Liver (tissue), 9 donors: ENCODE measurements around the gene GLMN. TPM values are rescaled to one million over a fixed set of nuclear protein-coding genes. Genes with fewer than 3 reads are reported as not detected.

Experiments used
- DNase-seq: peaks from one replicate; pipeline ENCODE4 v3.0.0-alpha.2; 2017; ENCODE audit warnings: low spot score
- H3K27ac ChIP-seq, 2 donors: one replicate each; pipeline ENCODE4 v1.7.0; 2013; ENCODE audit warnings: inconsistent platforms in 2 of 2, low read length in 2 of 2, control low read depth in 1 of 2, low read depth in 1 of 2, mild to moderate bottlenecking in 1 of 2
- H3K27me3 ChIP-seq, 4 donors: one replicate each; pipeline versions ENCODE4 v1.6.1 to v1.7.0; 2013; ENCODE audit warnings: low read length in 3 of 4, inconsistent platforms in 1 of 4, mild to moderate bottlenecking in 1 of 4, moderate library complexity in 1 of 4; ENCODE audit not compliant: control insufficient read depth in 4 of 4, insufficient read depth in 4 of 4
- H3K36me3 ChIP-seq, 4 donors: one replicate each; pipeline versions ENCODE4 v1.6.1 to v1.7.0; 2013; ENCODE audit warnings: low read length in 3 of 4, mild to moderate bottlenecking in 3 of 4, low read depth in 1 of 4, moderate library complexity in 1 of 4; ENCODE audit not compliant: control insufficient read depth in 4 of 4, insufficient read depth in 3 of 4
- H3K4me1 ChIP-seq, 4 donors: one replicate each; pipeline versions ENCODE4 v1.6.1 to v1.7.0; 2013; ENCODE audit warnings: low read length in 3 of 4, mild to moderate bottlenecking in 3 of 4, moderate library complexity in 1 of 4; ENCODE audit not compliant: control insufficient read depth in 4 of 4, insufficient read depth in 4 of 4
- H3K4me3 ChIP-seq, 3 donors: one replicate each; pipeline versions ENCODE4 v1.6.1 to v1.7.0; 2013; ENCODE audit warnings: low read length in 3 of 3, control low read depth in 1 of 3, low read depth in 1 of 3, mild to moderate bottlenecking in 1 of 3
- H3K9ac ChIP-seq, 2 donors: one replicate each; pipeline ENCODE4 v1.7.0; 2013; ENCODE audit warnings: low read length in 2 of 2, mild to moderate bottlenecking in 2 of 2, moderate library complexity in 2 of 2, control low read depth in 1 of 2, low read depth in 1 of 2
- H3K9me3 ChIP-seq, 4 donors: one replicate each; pipeline versions ENCODE4 v1.6.1 to v1.7.0; 2013; ENCODE audit warnings: low read length in 3 of 4; ENCODE audit not compliant: control insufficient read depth in 4 of 4
- FOXA1 ChIP-seq: IDR thresholded peaks from 2 replicates; pipeline ENCODE4 v1.6.1; 2016; ENCODE audit warnings: antibody characterized with exemption
- GABPA ChIP-seq, 2 donors: IDR thresholded peaks in 1 of 2; conservative IDR thresholded peaks in 1 of 2; 2 replicates each; pipeline ENCODE4 v1.6.1; 2016; ENCODE audit warnings: antibody characterized with exemption in 2 of 2, mild to moderate bottlenecking in 1 of 2, moderate library complexity in 1 of 2
- HNF4A ChIP-seq, 2 donors: conservative IDR thresholded peaks; 2 replicates each; pipeline ENCODE4 v1.6.1; 2016; ENCODE audit warnings: antibody characterized with exemption in 2 of 2, mild to moderate bottlenecking in 2 of 2
- HNF4G ChIP-seq: IDR thresholded peaks from 2 replicates; pipeline ENCODE4 v1.6.1; 2016; ENCODE audit warnings: antibody characterized with exemption
- NR2F2 ChIP-seq: IDR thresholded peaks from 2 replicates; pipeline ENCODE4 v1.6.1; 2016; ENCODE audit warnings: antibody characterized with exemption
- RAD21 ChIP-seq, 2 donors: IDR thresholded peaks; 2 replicates each; pipeline ENCODE4 v1.6.1; 2016; ENCODE audit warnings: antibody characterized with exemption in 2 of 2, mild to moderate bottlenecking in 2 of 2
- RXRA ChIP-seq, 2 donors: IDR thresholded peaks; 2 replicates each; pipeline ENCODE4 v1.6.1; 2017 to 2018; ENCODE audit warnings: antibody characterized with exemption in 2 of 2, mild to moderate bottlenecking in 1 of 2
- SP1 ChIP-seq: IDR thresholded peaks from 2 replicates; pipeline ENCODE4 v1.6.1; 2018; ENCODE audit warnings: antibody characterized with exemption, mild to moderate bottlenecking
- TAF1 ChIP-seq: conservative IDR thresholded peaks from 2 replicates; pipeline ENCODE4 v1.6.1; 2016; ENCODE audit warnings: antibody characterized with exemption, mild to moderate bottlenecking
- WGBS: extraction: QIAGEN DNeasy Blood & Tissue Kit; methylation state at CpG from one replicate; pipeline ENCODE4 v1.1.7; 2013; 5-methylcytosine and 5-hydroxymethylcytosine counted together
- polyA plus RNA-seq, 2 donors: library from polyadenylated mRNA; stranded (reverse) in 1 of 2; unstranded in 1 of 2; fragments of 200-250 nt in 1 of 2; fragments of >200 nt in 1 of 2; fragmentation: Nextera tagmentation in 1 of 2; extraction: Ambion mirVana in 1 of 2; gene quantifications; one replicate each; pipeline versions ENCODE4 v1.2.1 to v1.2.3, GENCODE V29; 2013 to 2015
- total RNA-seq, 2 donors: library from RNA; depleted of rRNA; stranded (reverse); fragments of >200 nt; gene quantifications; one replicate each; pipeline ENCODE4 v1.2.3, GENCODE V29; 2014
- TF ChIP-seq, protein P1 (sequence below): IDR thresholded peaks from 2 replicates; pipeline ENCODE4 v1.6.1; 2016; ENCODE audit warnings: antibody characterized with exemption, mild to moderate bottlenecking
- TF ChIP-seq, protein P2 (sequence below): IDR thresholded peaks from 2 replicates; pipeline ENCODE4 v1.6.1; 2016; ENCODE audit warnings: antibody characterized with exemption
- donor health status: healthy.
- donor health status: healthy.
- donor health status: healthy.
- donor health status: healthy.
- donor health status: healthy.

GLMN gene
- total and polyA plus RNA-seq, 4 donors: 1.1 to 3.7 (median 3.2) TPM

DNA sequence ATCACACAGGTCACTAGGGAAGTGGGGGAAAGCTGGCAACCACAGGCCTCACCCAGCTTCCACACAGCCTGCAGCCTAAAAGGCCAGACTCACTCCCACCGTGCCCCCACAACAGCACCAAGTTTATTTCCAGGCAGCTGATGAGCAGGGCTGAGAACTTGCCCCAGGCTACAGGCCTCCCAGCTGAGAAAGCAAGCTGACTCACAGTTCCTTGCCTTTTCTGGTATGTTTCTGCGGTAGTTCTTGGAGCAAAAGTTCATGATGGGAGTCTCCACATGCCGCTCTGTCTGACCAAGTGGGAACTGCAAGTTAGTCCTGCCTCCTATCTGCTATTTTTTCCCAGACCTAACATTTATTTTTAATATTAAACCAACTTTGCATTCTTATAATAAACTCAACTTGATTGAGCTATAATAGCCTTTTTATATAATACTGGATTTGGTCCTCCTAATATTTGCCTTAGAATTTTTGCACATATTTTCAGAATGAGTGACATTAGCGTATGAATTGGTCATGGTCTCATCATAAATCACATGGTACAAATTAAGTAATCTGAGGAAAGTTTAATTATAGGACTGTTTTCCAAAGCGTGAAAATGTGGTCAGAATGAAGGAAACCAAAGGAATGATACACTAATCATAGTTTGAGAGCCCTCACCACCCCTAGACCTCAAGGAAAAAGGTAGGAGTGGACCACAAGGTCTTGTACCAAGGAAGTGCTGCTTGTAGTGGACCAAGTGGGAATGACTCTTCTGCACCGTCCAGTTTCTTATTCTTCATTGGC lies 30.8 kb upstream of the GLMN start:
- H3K36me3 ChIP-seq: peaks cover 3 to 13% (median 9%) of the 10 kb centered on the region in 4 donors

DNA sequence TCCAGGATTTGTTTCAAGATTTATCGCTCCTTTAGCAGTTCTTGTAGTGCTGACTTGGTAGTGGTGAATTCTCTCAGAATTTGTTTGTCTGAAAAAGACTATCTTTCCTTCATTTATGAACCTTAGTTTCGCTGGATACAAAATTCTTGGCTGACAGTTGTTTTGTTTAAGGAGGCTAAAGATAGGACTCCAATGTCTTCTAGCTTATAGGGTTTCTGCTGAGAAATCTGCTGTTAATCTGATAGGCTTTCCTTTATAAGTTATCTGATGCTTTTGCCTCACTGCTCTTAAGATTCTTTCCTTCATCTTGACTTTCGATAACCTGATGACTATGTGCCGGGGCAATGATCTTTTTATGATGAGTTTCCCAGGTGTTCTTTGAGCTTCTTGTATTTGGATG lies 29.0 kb upstream of the GLMN start:
- no peak for DNase-seq

More for the DNA sequence above, 30.8 kb upstream of the GLMN start:
- Histone ChIP-seq H3K4me1 (no peaks in the 10 kb centered on the region), H3K9me3 (peaks cover 4 to 12% (median 4%) of the 10 kb centered on the region in 4 donors), H3K9ac (no peak overlapping the region), H3K27me3 (no peaks in the 10 kb centered on the region), H3K27ac (no peak overlapping the region), H3K4me3 (no peak overlapping the region)
- no peak for DNase-seq
- 98% methylated on average over 6 of the region's 6 CpGs for WGBS
- TF ChIP-seq, protein P1, sequence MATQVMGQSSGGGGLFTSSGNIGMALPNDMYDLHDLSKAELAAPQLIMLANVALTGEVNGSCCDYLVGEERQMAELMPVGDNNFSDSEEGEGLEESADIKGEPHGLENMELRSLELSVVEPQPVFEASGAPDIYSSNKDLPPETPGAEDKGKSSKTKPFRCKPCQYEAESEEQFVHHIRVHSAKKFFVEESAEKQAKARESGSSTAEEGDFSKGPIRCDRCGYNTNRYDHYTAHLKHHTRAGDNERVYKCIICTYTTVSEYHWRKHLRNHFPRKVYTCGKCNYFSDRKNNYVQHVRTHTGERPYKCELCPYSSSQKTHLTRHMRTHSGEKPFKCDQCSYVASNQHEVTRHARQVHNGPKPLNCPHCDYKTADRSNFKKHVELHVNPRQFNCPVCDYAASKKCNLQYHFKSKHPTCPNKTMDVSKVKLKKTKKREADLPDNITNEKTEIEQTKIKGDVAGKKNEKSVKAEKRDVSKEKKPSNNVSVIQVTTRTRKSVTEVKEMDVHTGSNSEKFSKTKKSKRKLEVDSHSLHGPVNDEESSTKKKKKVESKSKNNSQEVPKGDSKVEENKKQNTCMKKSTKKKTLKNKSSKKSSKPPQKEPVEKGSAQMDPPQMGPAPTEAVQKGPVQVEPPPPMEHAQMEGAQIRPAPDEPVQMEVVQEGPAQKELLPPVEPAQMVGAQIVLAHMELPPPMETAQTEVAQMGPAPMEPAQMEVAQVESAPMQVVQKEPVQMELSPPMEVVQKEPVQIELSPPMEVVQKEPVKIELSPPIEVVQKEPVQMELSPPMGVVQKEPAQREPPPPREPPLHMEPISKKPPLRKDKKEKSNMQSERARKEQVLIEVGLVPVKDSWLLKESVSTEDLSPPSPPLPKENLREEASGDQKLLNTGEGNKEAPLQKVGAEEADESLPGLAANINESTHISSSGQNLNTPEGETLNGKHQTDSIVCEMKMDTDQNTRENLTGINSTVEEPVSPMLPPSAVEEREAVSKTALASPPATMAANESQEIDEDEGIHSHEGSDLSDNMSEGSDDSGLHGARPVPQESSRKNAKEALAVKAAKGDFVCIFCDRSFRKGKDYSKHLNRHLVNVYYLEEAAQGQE: no peak

DNA sequence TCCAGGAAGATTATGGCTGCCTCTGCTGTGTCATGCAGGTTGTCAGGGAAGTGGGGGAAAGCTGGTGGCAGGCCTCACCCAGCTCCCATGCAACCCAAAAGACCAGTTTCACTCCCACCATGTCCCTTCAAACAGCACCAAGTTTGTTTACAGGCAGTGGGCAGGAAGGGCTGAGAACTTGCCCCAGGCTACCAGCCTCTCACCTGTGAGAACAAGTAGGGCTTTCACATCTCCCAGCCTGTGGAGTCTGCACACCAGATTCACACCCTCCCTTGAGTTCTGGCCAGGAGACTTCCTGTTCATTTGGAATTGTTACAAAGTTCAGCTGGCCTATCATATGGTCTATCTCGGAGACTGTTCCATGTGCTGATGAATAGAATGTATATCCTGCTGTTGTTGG lies 27.9 kb upstream of the GLMN start:
- no peak for DNase-seq
- WGBS: 95% methylated on average over 1 of the region's 1 CpG
- peaks cover 6 to 21% (median 15%) of the 10 kb centered on the region in 4 donors for H3K36me3 ChIP-seq
- peaks cover 4 to 12% (median 4%) of the 10 kb centered on the region in 4 donors for H3K9me3 ChIP-seq
- H3K4me3 ChIP-seq: no peak overlapping the region
- no peak overlapping the region for H3K27ac ChIP-seq
- no peaks in the 10 kb centered on the region for H3K4me1 ChIP-seq
- no peak overlapping the region for H3K9ac ChIP-seq
- H3K27me3 ChIP-seq: no peaks in the 10 kb centered on the region
- TF ChIP-seq RAD21 (IDR thresholded peaks at IDR 0.05) (no peak), TAF1 (no peak), HNF4G (no peak), NR2F2 (no peak), HNF4A (conservative IDR thresholded peaks at IDR 0.05) (no peak), RXRA (IDR thresholded peaks at IDR 0.05) (no peak), GABPA (IDR thresholded peaks at IDR 0.05 in 1 of 2, conservative IDR thresholded peaks at IDR 0.05 in 1 of 2) (no peak), SP1 (no peak), FOXA1 (no peak)
- TF ChIP-seq, protein P2, sequence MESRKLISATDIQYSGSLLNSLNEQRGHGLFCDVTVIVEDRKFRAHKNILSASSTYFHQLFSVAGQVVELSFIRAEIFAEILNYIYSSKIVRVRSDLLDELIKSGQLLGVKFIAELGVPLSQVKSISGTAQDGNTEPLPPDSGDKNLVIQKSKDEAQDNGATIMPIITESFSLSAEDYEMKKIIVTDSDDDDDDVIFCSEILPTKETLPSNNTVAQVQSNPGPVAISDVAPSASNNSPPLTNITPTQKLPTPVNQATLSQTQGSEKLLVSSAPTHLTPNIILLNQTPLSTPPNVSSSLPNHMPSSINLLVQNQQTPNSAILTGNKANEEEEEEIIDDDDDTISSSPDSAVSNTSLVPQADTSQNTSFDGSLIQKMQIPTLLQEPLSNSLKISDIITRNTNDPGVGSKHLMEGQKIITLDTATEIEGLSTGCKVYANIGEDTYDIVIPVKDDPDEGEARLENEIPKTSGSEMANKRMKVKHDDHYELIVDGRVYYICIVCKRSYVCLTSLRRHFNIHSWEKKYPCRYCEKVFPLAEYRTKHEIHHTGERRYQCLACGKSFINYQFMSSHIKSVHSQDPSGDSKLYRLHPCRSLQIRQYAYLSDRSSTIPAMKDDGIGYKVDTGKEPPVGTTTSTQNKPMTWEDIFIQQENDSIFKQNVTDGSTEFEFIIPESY: no peak
- TF ChIP-seq, protein P1: no peak

More for the DNA sequence above, 29.0 kb upstream of the GLMN start:
- H3K9ac ChIP-seq: no peak overlapping the region
- no peaks in the 10 kb centered on the region for H3K27me3 ChIP-seq
- no peaks in the 10 kb centered on the region for H3K4me1 ChIP-seq
- no peak overlapping the region for H3K4me3 ChIP-seq
- H3K9me3 ChIP-seq: peaks cover 4 to 12% (median 4%) of the 10 kb centered on the region in 4 donors
- 98% methylated on average over 4 of the region's 4 CpGs for WGBS
- H3K27ac ChIP-seq: no peak overlapping the region
- peaks cover 6 to 21% (median 15%) of the 10 kb centered on the region in 4 donors for H3K36me3 ChIP-seq
- TF ChIP-seq FOXA1: no peak
- TF ChIP-seq, protein P2: no peak
